BJ (cell line): Measurements from ENCODE around the gene SMCO1. TPM values are rescaled to one million over a fixed set of nuclear protein-coding genes. Genes with fewer than 3 reads are reported as not detected.

Source experiments
- CTCF ChIA-PET: fragments of 350-600 bp; formaldehyde crosslinking; extraction: SDS; loops from one replicate; lab custom pipeline; 2021; ENCODE audit warnings: antibody characterized with exemption, inconsistent platforms; lab: Yijun Ruan, JAX
- POLR2A ChIA-PET: fragments of 300-600 bp; sonication (Branson Sonifier 250); formaldehyde crosslinking; extraction: SDS; loops from one replicate; lab custom pipeline; 2021; ENCODE audit warnings: antibody characterized with exemption; lab: Charles Lee
- DNase-seq: peaks from one replicate; pipeline ENCODE4 v3.0.0-alpha.2; 2011; ENCODE audit warnings: low read depth
- H3K27me3 ChIP-seq: 2 replicates; pipeline ENCODE4 v1.6.0; 2011; ENCODE audit warnings: low read length; ENCODE audit not compliant: control insufficient read depth, insufficient read depth
- H3K36me3 ChIP-seq: 2 replicates; pipeline ENCODE4 v1.5.1; 2011; ENCODE audit warnings: low read length; ENCODE audit not compliant: control insufficient read depth, insufficient read depth
- H3K4me3 ChIP-seq: 2 replicates; pipeline ENCODE4 v1.5.1; 2011; ENCODE audit warnings: low read depth, mild to moderate bottlenecking, control low read depth, low read length
- CTCF ChIP-seq: IDR thresholded peaks from 2 replicates; pipeline ENCODE4 v1.5.1; 2011; ENCODE audit warnings: low read depth, mild to moderate bottlenecking, control low read depth, inconsistent platforms, low read length, moderate library complexity; ENCODE audit not compliant: insufficient read depth
- polyA plus RNA-seq: library from polyadenylated mRNA; depleted of rRNA; stranded (reverse); fragments of >200 nt; gene quantifications from 2 replicates; pipeline ENCODE4 v1.2.3, GENCODE V29; 2011

SMCO1 gene
- polyA plus RNA-seq, 1 experiment = not detected

- ChIA-PET CTCF (no interaction called here), POLR2A (no interaction called here)
- TF ChIP-seq CTCF = no peak
- no peaks in the 10 kb centered on the region for H3K27me3 ChIP-seq
- peak overlapping the region; percentile 36 for H3K4me3 ChIP-seq
- peaks cover 2% of the 10 kb centered on the region for H3K36me3 ChIP-seq
- DNase-seq = no peak
Measured at GRCh38 chr3:196499807-196500524, 15.2 kb downstream of the SMCO1 start.

DNA sequence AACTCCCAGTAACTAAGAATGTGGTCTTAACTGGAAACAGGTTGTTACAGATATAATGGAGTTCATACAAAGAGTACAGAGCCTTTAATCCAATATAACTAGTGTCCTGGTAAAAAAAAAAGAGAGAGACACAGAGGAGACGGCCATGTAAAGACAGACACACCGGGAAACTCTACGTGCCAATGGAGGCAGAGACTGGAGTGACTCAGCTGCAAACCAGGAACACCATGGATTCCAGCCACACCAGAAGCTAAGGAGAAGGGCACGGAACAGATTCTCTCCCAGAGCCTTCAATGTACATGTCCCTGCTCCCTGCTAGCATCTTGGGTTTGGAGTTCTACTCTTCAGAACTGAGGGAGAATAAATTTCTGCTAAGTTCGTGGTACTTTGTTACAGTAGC lies 16.1 kb downstream of the SMCO1 start:
- POLR2A ChIA-PET = no interaction called here
- DNase-seq = no peak
- Histone ChIP-seq H3K36me3 (peaks cover 2% of the 10 kb centered on the region), H3K4me3 (no peak overlapping the region), H3K27me3 (no peaks in the 10 kb centered on the region)
- CTCF ChIA-PET = interaction anchor here (0.9 kb wide), 1 partner anchor 245 kb away, joined by 4 read pairs; no protein-coding TSS in a partner anchor
- TF ChIP-seq CTCF = no peak

DNA sequence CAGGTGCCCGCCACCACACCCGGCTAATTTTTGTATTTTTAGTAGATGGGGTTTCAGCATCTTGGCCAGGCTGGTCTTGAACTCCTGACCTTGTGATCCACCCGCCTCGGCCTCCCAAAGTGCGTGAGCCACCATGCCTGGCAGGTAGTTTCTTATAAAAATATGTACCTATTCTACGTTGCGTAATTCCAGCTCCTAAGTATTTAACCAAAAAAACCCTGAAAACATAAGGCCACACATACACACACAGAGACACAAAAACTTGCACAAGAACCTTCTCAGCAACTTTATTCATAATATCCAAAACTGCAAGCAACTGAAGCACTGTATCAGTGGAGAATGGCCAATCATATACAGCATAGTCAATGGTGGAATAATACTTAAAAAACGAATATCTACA lies 16.8 kb downstream of the SMCO1 start:
- POLR2A ChIA-PET = no interaction called here
- no peak for TF ChIP-seq CTCF
- Histone ChIP-seq H3K36me3 (peaks cover 2% of the 10 kb centered on the region), H3K4me3 (no peak overlapping the region), H3K27me3 (no peaks in the 10 kb centered on the region)
- CTCF ChIA-PET = no interaction called here
- DNase-seq = no peak

- DNase-seq = no peak
- POLR2A ChIA-PET = no interaction called here
- CTCF ChIA-PET = no interaction called here
- Histone ChIP-seq H3K27me3 (no peaks in the 10 kb centered on the region), H3K36me3 (peaks cover 2% of the 10 kb centered on the region), H3K4me3 (no peak overlapping the region)
- no peak for TF ChIP-seq CTCF
Measured at GRCh38 chr3:196496183-196496582, 19.0 kb downstream of the SMCO1 start.

DNA sequence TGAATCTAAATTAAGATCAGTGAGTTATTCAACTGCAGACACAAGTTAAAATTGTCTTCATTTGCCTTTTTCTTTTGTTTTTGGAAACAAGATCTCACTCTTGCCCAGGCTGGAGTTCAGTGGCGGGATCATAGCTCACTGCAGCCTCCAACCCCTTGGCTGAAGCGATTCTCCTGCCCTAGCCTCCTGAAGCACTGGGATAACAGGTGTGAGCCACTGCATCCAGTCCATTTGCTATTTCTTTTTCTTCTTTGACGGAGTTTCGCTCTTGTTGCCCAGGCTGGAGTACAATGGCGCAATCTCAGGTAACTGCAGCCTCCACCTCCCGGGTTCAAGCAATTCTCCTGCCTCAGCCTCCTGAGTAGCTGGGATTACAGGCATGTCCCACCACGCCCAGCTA lies 21.9 kb downstream of the SMCO1 start:
- H3K36me3 ChIP-seq = peaks cover 2% of the 10 kb centered on the region
- H3K27me3 ChIP-seq = no peaks in the 10 kb centered on the region
- POLR2A ChIA-PET = no interaction called here
- CTCF ChIA-PET = no interaction called here
- TF ChIP-seq CTCF = no peak
- no peak overlapping the region for H3K4me3 ChIP-seq
- DNase-seq = no peak
